ENCODE data around the gene MEGF9. TPM values are rescaled to one million over a fixed set of nuclear protein-coding genes. Genes with fewer than 3 reads are reported as not detected.

Gene MEGF9
- total and polyA plus RNA-seq, 4 donors = 15.5 to 27.4 (median 19.3) TPM

- no peaks in the 10 kb centered on the region for H3K9me3 ChIP-seq (ENCODE audit: control insufficient read depth in 4 of 4, low read length in 3 of 4)
- peaks cover 0 to 2% (median 1%) of the 10 kb centered on the region in 4 donors for H3K36me3 ChIP-seq (ENCODE audit: control insufficient read depth in 4 of 4, insufficient read depth in 3 of 4, low read depth in 1 of 4, low read length in 3 of 4)
- H3K4me1 ChIP-seq (ENCODE audit: control insufficient read depth in 4 of 4, insufficient read depth in 4 of 4, low read length in 3 of 4) = peaks cover 2 to 19% (median 4%) of the 10 kb centered on the region in 4 donors
- no peaks in the 10 kb centered on the region for H3K27me3 ChIP-seq (ENCODE audit: control insufficient read depth in 4 of 4, insufficient read depth in 4 of 4, low read length in 3 of 4)
- H3K27ac ChIP-seq (ENCODE audit: low read depth in 1 of 2, low read length in 2 of 2) = no peak overlapping the region
- WGBS = 19% methylated on average over 2 of the region's 2 CpGs
- H3K9ac ChIP-seq (ENCODE audit: low read depth in 1 of 2, low read length in 2 of 2) = no peak overlapping the region
- H3K4me3 ChIP-seq (ENCODE audit: low read depth in 1 of 3, low read length in 3 of 3) = no peak overlapping the region
- TF ChIP-seq RXRA (IDR thresholded peaks at IDR 0.05) = peak; percentile 84 to 89
- TF ChIP-seq REST (IDR thresholded peaks at IDR 0.05) = peak; percentile 14
- TF ChIP-seq RAD21 (IDR thresholded peaks at IDR 0.05) = peak in 1 of 2 donors; percentile 35
- peak; percentile 61 for TF ChIP-seq SP1 (IDR thresholded peaks at IDR 0.05)
- TF ChIP-seq HNF4A (conservative IDR thresholded peaks at IDR 0.05) = peak; percentile 55 to 62
- TF ChIP-seq FOXA1 (IDR thresholded peaks at IDR 0.05) = no peak
- peak; percentile 15 for TF ChIP-seq HNF4G (IDR thresholded peaks at IDR 0.05)
- no peak for TF ChIP-seq JUND (IDR thresholded peaks at IDR 0.05)
- peak; percentile 27 for TF ChIP-seq YY1 (IDR thresholded peaks at IDR 0.05)
- TF ChIP-seq FOXA2 (IDR thresholded peaks at IDR 0.05) = no peak
- no peak for DNase-seq (ENCODE audit: low spot score)
These were observed 157.1 kb downstream of the MEGF9 start for GRCh38 chr9:120557205-120557604.

- no peak overlapping the region for H3K9ac ChIP-seq (ENCODE audit: low read depth in 1 of 2, low read length in 2 of 2)
- H3K4me1 ChIP-seq (ENCODE audit: control insufficient read depth in 4 of 4, insufficient read depth in 4 of 4, low read length in 3 of 4) = peaks cover 2 to 19% (median 4%) of the 10 kb centered on the region in 4 donors
- H3K4me3 ChIP-seq (ENCODE audit: low read depth in 1 of 3, low read length in 3 of 3) = no peak overlapping the region
- no peaks in the 10 kb centered on the region for H3K27me3 ChIP-seq (ENCODE audit: control insufficient read depth in 4 of 4, insufficient read depth in 4 of 4, low read length in 3 of 4)
- 87% methylated on average over 3 of the region's 3 CpGs for WGBS
- H3K27ac ChIP-seq (ENCODE audit: low read depth in 1 of 2, low read length in 2 of 2) = no peak overlapping the region
- no peak for DNase-seq (ENCODE audit: low spot score)
- H3K36me3 ChIP-seq (ENCODE audit: control insufficient read depth in 4 of 4, insufficient read depth in 3 of 4, low read depth in 1 of 4, low read length in 3 of 4) = peaks cover 0 to 2% (median 1%) of the 10 kb centered on the region in 4 donors
- TF ChIP-seq HNF4G (IDR thresholded peaks at IDR 0.05) = no peak
- TF ChIP-seq RXRA (IDR thresholded peaks at IDR 0.05) = no peak
- TF ChIP-seq NR2F2 (IDR thresholded peaks at IDR 0.05) = no peak
- no peak for TF ChIP-seq CTCF (IDR thresholded peaks at IDR 0.05; ENCODE audit: low read depth, low read length, missing input control)
- H3K9me3 ChIP-seq (ENCODE audit: control insufficient read depth in 4 of 4, low read length in 3 of 4) = no peaks in the 10 kb centered on the region
These were observed 157.5 kb downstream of the MEGF9 start for GRCh38 chr9:120556775-120557174.

GRCh38 chr9:120555839-120556238 is 158.4 kb downstream of the MEGF9 start:
- Histone ChIP-seq H3K27me3 (ENCODE audit: control insufficient read depth in 4 of 4, insufficient read depth in 4 of 4, low read length in 3 of 4) (no peaks in the 10 kb centered on the region), H3K9ac (ENCODE audit: low read depth in 1 of 2, low read length in 2 of 2) (no peak overlapping the region), H3K9me3 (ENCODE audit: control insufficient read depth in 4 of 4, low read length in 3 of 4) (no peaks in the 10 kb centered on the region), H3K36me3 (ENCODE audit: control insufficient read depth in 4 of 4, insufficient read depth in 3 of 4, low read depth in 1 of 4, low read length in 3 of 4) (peaks cover 0 to 2% (median 1%) of the 10 kb centered on the region in 4 donors), H3K4me1 (ENCODE audit: control insufficient read depth in 4 of 4, insufficient read depth in 4 of 4, low read length in 3 of 4) (peaks cover 2 to 19% (median 8%) of the 10 kb centered on the region in 4 donors), H3K4me3 (ENCODE audit: low read depth in 1 of 3, low read length in 3 of 3) (no peak overlapping the region), H3K27ac (ENCODE audit: low read depth in 1 of 2, low read length in 2 of 2) (no peak overlapping the region)
- WGBS = 86% methylated on average over 4 of the region's 4 CpGs
- no peak for DNase-seq (ENCODE audit: low spot score)
- TF ChIP-seq JUND (IDR thresholded peaks at IDR 0.05) = no peak
- no peak for TF ChIP-seq HNF4G (IDR thresholded peaks at IDR 0.05)
- no peak for TF ChIP-seq HNF4A (conservative IDR thresholded peaks at IDR 0.05)
- TF ChIP-seq RXRA (IDR thresholded peaks at IDR 0.05) = no peak
- TF ChIP-seq FOXA1 (IDR thresholded peaks at IDR 0.05) = no peak
- no peak for TF ChIP-seq FOXA2 (IDR thresholded peaks at IDR 0.05)
- TF ChIP-seq SP1 (IDR thresholded peaks at IDR 0.05) = no peak
- no peak for TF ChIP-seq TAF1 (conservative IDR thresholded peaks at IDR 0.05)
- TF ChIP-seq MAX (IDR thresholded peaks at IDR 0.05) = no peak
- no peak for TF ChIP-seq NR2F2 (IDR thresholded peaks at IDR 0.05)
- TF ChIP-seq EGR1 (IDR thresholded peaks at IDR 0.05; ENCODE audit: low read depth in 2 of 2) = no peak
- TF ChIP-seq RAD21 (IDR thresholded peaks at IDR 0.05) = no peak
- TF ChIP-seq YY1 (IDR thresholded peaks at IDR 0.05) = no peak
- no peak for TF ChIP-seq GABPA (IDR thresholded peaks at IDR 0.05 in 1 of 2, conservative IDR thresholded peaks at IDR 0.05 in 1 of 2)
- TF ChIP-seq REST (IDR thresholded peaks at IDR 0.05) = no peak
